Hepatocyte (in vitro differentiated cells): ENCODE results near the gene SHROOM4. TPM values are rescaled to one million over a fixed set of nuclear protein-coding genes. Genes with fewer than 3 reads are reported as not detected.

Experiments
- DNase-seq: peaks from one replicate; pipeline ENCODE4 v3.0.0-alpha.2; 2016; ENCODE audit warnings: low spot score
- H2AFZ ChIP-seq: fragments of 200-600 bp; sonication (generic); 2 replicates; pipeline ENCODE4 v1.6.0; 2016; ENCODE audit warnings: antibody characterized with exemption, mild to moderate bottlenecking
- H3K27ac ChIP-seq: fragments of 200-600 bp; sonication (generic); 2 replicates; pipeline ENCODE4 v1.5.1; 2016; ENCODE audit warnings: mild to moderate bottlenecking
- H3K27me3 ChIP-seq: fragments of 200-600 bp; sonication (generic); 2 replicates; pipeline ENCODE4 v1.6.1; 2016
- H3K36me3 ChIP-seq: fragments of 200-600 bp; sonication (generic); replicated peaks from 2 replicates; pipeline ENCODE4 v1.5.1; 2016; ENCODE audit warnings: low read depth; ENCODE audit not compliant: insufficient read depth
- H3K4me1 ChIP-seq: fragments of 200-600 bp; sonication (generic); 2 replicates; pipeline ENCODE4 v1.5.1; 2016; ENCODE audit warnings: mild to moderate bottlenecking, moderate library complexity; ENCODE audit not compliant: insufficient read depth
- H3K4me2 ChIP-seq: fragments of 200-600 bp; sonication (generic); 2 replicates; pipeline ENCODE4 v1.6.0; 2016
- H3K4me3 ChIP-seq: fragments of 200-600 bp; sonication (generic); 2 replicates; pipeline ENCODE4 v1.5.1; 2016; ENCODE audit warnings: mild to moderate bottlenecking
- H3K79me2 ChIP-seq: fragments of 200-600 bp; sonication (generic); 2 replicates; pipeline ENCODE4 v1.6.0; 2017; ENCODE audit warnings: mild to moderate bottlenecking
- H3K9me2 ChIP-seq: fragments of 200-600 bp; sonication (generic); replicated peaks from 2 replicates; pipeline ENCODE4 v1.6.0; 2017; ENCODE audit warnings: mild to moderate bottlenecking; ENCODE audit not compliant: insufficient read depth
- H3K9me3 ChIP-seq: fragments of 200-600 bp; sonication (generic); 2 replicates; pipeline ENCODE4 v1.5.1; 2016; ENCODE audit warnings: low read depth, mild to moderate bottlenecking
- H4K20me1 ChIP-seq: fragments of 200-600 bp; sonication (generic); 2 replicates; pipeline ENCODE4 v1.6.0; 2016; ENCODE audit warnings: mild to moderate bottlenecking; ENCODE audit not compliant: insufficient read depth, poor library complexity, severe bottlenecking
- EZH2 ChIP-seq: fragments of 200-600 bp; sonication (generic); IDR thresholded peaks from 2 replicates; pipeline ENCODE4 v1.6.1; 2016; ENCODE audit warnings: antibody characterized with exemption, mild to moderate bottlenecking, borderline replicate concordance
- EZH2phosphoT487 ChIP-seq: fragments of 200-600 bp; sonication (generic); IDR thresholded peaks from one replicate; pipeline ENCODE4 v1.6.1; 2018; ENCODE audit warnings: antibody characterized with exemption, mild to moderate bottlenecking, low read depth, moderate library complexity; ENCODE audit not compliant: unreplicated experiment, severe bottlenecking
- WGBS: methylation state at CpG from one replicate; pipeline ENCODE4 v1.1.6; 2016; ENCODE audit warnings: low lambda C conversion rate; ENCODE audit errors: missing lambda C conversion rate; 5-methylcytosine and 5-hydroxymethylcytosine counted together
- polyA plus RNA-seq: library from polyadenylated mRNA; unstranded; fragments of >200 nt; fragmentation: Nextera tagmentation; extraction: Ambion mirVana; gene quantifications from 2 replicates; pipeline ENCODE4 v1.2.1, GENCODE V29; 2016
- total RNA-seq: library from RNA; depleted of rRNA; stranded (reverse); fragments of >200 nt; gene quantifications from 2 replicates; pipeline ENCODE4 v1.2.3, GENCODE V29; 2014
- TF ChIP-seq, protein P1 (sequence below): fragments of 200-600 bp; sonication (generic); IDR thresholded peaks from 2 replicates; pipeline ENCODE4 v1.5.1; 2016; ENCODE audit warnings: antibody characterized with exemption, mild to moderate bottlenecking; ENCODE audit not compliant: poor library complexity

The SHROOM4 gene
- total and polyA plus RNA-seq, 2 experiments from 2014 or later, result 1.6 to 7.1 TPM

GRCh38 chrX:50615570-50616158 is 198.3 kb downstream of the SHROOM4 start:
- no peak for DNase-seq

GRCh38 chrX:50614460-50614859 is 199.5 kb downstream of the SHROOM4 start:
- H4K20me1 ChIP-seq, result no peaks in the 10 kb centered on the region
- H3K4me3 ChIP-seq, result no peak overlapping the region
- H3K4me2 ChIP-seq, result no peak overlapping the region
- no peaks in the 10 kb centered on the region for H3K4me1 ChIP-seq
- 63% methylated on average over 1 of the region's 1 CpG for WGBS
- no peaks in the 10 kb centered on the region for H3K36me3 ChIP-seq
- no peak overlapping the region for H2AFZ ChIP-seq
- H3K9me2 ChIP-seq, result no peaks in the 10 kb centered on the region
- no peaks in the 10 kb centered on the region for H3K79me2 ChIP-seq
- no peaks in the 10 kb centered on the region for H3K27me3 ChIP-seq
- no peaks in the 10 kb centered on the region for H3K9me3 ChIP-seq
- DNase-seq, result no peak
- no peak overlapping the region for H3K27ac ChIP-seq
- no peak for TF ChIP-seq EZH2
- TF ChIP-seq, protein P1, sequence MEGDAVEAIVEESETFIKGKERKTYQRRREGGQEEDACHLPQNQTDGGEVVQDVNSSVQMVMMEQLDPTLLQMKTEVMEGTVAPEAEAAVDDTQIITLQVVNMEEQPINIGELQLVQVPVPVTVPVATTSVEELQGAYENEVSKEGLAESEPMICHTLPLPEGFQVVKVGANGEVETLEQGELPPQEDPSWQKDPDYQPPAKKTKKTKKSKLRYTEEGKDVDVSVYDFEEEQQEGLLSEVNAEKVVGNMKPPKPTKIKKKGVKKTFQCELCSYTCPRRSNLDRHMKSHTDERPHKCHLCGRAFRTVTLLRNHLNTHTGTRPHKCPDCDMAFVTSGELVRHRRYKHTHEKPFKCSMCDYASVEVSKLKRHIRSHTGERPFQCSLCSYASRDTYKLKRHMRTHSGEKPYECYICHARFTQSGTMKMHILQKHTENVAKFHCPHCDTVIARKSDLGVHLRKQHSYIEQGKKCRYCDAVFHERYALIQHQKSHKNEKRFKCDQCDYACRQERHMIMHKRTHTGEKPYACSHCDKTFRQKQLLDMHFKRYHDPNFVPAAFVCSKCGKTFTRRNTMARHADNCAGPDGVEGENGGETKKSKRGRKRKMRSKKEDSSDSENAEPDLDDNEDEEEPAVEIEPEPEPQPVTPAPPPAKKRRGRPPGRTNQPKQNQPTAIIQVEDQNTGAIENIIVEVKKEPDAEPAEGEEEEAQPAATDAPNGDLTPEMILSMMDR, result no peak

More at GRCh38 chrX:50615570-50616158, 198.3 kb downstream of the SHROOM4 start:
- Histone ChIP-seq H3K9me2 (no peaks in the 10 kb centered on the region), H3K4me2 (no peak overlapping the region), H3K4me1 (no peaks in the 10 kb centered on the region), H2AFZ (no peak overlapping the region), H3K36me3 (no peaks in the 10 kb centered on the region), H3K4me3 (no peak overlapping the region), H3K79me2 (no peaks in the 10 kb centered on the region), H3K27me3 (no peaks in the 10 kb centered on the region), H4K20me1 (no peaks in the 10 kb centered on the region), H3K9me3 (no peaks in the 10 kb centered on the region), H3K27ac (no peak overlapping the region)
- 52% methylated on average over 8 of the region's 8 CpGs for WGBS
- TF ChIP-seq EZH2phosphoT487 (no peak), EZH2 (no peak)
- TF ChIP-seq, protein P1, result no peak

- 59% methylated on average over 2 of the region's 2 CpGs for WGBS
- no peaks in the 10 kb centered on the region for H3K9me3 ChIP-seq
- no peak overlapping the region for H3K27ac ChIP-seq
- no peaks in the 10 kb centered on the region for H4K20me1 ChIP-seq
- DNase-seq, result no peak
- H3K4me3 ChIP-seq, result no peak overlapping the region
- H3K27me3 ChIP-seq, result no peaks in the 10 kb centered on the region
- no peak overlapping the region for H2AFZ ChIP-seq
- no peaks in the 10 kb centered on the region for H3K4me1 ChIP-seq
- H3K9me2 ChIP-seq, result no peaks in the 10 kb centered on the region
- no peaks in the 10 kb centered on the region for H3K79me2 ChIP-seq
- TF ChIP-seq, protein P1, result no peak
- TF ChIP-seq EZH2 (no peak), EZH2phosphoT487 (no peak)
- H3K4me2 ChIP-seq, result no peak overlapping the region
- H3K36me3 ChIP-seq, result no peaks in the 10 kb centered on the region
Observed at GRCh38 chrX:50613846-50614245, 200.1 kb downstream of the SHROOM4 start.

DNA sequence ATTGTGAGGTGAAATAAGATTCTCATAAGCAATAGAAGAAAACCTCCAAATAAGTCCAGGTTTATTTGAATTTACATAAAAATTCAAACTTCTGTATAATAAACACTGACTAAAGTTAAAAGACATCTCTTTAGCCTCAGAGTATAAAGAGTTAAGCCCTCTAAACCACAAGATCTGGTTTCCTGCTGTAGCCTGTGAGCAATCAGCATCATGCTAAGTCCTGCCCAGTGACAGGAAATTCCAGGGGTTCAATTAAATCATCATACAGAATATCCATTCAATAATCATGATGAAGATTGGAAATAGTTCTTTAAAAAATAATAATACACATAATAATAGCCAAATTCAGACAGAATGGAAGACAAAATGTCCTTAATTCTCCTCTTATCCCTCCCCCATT is 204.2 kb downstream of the SHROOM4 start:
- no peak for DNase-seq
- no peaks in the 10 kb centered on the region for H3K36me3 ChIP-seq
- no peak overlapping the region for H3K4me3 ChIP-seq
- H3K9me3 ChIP-seq, result no peaks in the 10 kb centered on the region
- no peaks in the 10 kb centered on the region for H4K20me1 ChIP-seq
- no peaks in the 10 kb centered on the region for H3K27me3 ChIP-seq
- no peaks in the 10 kb centered on the region for H3K4me1 ChIP-seq
- no peaks in the 10 kb centered on the region for H3K79me2 ChIP-seq
- H3K9me2 ChIP-seq, result no peaks in the 10 kb centered on the region
- no peak overlapping the region for H3K27ac ChIP-seq
- TF ChIP-seq EZH2, result no peak
- TF ChIP-seq, protein P1, result no peak
- no peak for TF ChIP-seq EZH2phosphoT487
- H2AFZ ChIP-seq, result no peak overlapping the region
- H3K4me2 ChIP-seq, result no peak overlapping the region
